HepG2 (cell line): ENCODE results near the gene MTA3.

Source experiments
- SUZ12 ChIP-seq: fragments of 150-350 bp; IDR thresholded peaks from 2 replicates; pipeline ENCODE4 v1.6.1; 2014; ENCODE audit warnings: low read depth, low read length
- ZNF781 ChIP-seq: sonication (generic); formaldehyde crosslinking; IDR thresholded peaks from 2 replicates; pipeline ENCODE4 v1.5.1; 2020; ENCODE audit warnings: borderline replicate concordance, mild to moderate bottlenecking, missing genetic modification reagents; ENCODE audit errors: not compliant biosample characterization

DNA sequence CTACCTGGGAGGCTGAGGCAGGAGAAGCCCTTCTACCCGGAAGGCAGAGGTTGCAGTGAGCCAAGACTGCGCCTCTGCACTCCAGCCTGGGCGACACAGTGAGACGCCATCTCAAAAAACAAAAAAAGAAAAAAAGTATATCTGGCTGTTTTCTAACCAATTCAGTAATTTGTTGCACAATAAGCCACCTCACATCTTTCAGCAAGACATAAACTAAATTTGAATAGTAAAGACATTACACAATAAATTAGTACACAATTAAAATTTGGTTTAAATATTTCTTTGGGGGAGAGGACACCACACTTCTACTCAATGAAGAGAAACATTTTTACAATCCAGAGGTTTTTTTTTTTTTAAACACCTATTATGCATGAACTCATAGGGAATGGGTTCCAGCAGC, 36.0 kb upstream of the MTA3 start:
- TF ChIP-seq ZNF781 (CRISPR knock-in tag) (no peak), SUZ12 (no peak)
